GM12864 (cell line): ENCODE results near the gene SLC39A7.

ENCODE experiments used
- DNase-seq: peaks from one replicate; pipeline ENCODE4 v3.0.0-alpha.2; 2011; ENCODE audit warnings: low read depth
- H3K4me3 ChIP-seq: 2 replicates; pipeline ENCODE4 v1.5.1; 2011; ENCODE audit warnings: mild to moderate bottlenecking, low read depth, low read length, control low read depth
- TF ChIP-seq, protein P1 (sequence below): IDR thresholded peaks from 2 replicates; pipeline ENCODE4 v1.5.1; 2011; ENCODE audit warnings: low read depth, mild to moderate bottlenecking, moderate library complexity, low read length, control low read depth, inconsistent platforms; ENCODE audit errors: missing control alignments

Gene SLC39A7

DNA sequence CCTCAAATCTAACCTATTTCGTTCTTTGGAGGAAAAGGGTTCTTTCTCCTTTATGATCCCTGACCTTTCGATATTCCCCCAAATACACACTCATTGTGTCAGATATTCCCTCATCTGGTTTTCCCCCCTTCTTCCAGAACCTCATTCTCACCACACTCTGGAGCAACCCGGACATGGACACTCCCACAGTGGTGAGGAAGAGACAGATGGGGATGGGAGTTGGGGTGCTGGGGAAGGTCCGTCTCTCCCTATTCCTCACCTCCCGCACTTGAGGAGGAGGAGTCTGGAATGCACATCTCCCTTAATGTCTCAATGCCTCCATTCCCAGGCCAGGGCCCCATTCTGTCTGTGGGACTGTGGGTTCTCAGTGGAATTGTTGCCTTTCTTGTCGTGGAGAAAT, 1.3 kb downstream of the SLC39A7 start:
- no peak for DNase-seq

DNA sequence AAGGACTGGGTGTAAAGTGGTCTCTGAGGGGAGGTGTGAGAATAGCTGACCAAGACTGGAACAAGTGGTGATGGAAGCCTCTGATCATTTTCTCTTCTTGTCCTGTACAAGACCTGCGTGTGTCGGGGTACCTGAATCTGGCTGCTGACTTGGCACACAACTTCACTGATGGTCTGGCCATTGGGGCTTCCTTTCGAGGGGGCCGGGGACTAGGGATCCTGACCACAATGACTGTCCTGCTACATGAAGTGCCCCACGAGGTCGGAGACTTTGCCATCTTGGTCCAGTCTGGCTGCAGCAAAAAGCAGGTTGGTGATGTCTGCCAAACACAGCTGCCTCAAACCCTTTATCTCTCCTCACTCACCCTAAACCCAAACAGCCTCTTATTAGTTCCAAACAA, 2.1 kb downstream of the SLC39A7 start:
- TF ChIP-seq, protein P1, sequence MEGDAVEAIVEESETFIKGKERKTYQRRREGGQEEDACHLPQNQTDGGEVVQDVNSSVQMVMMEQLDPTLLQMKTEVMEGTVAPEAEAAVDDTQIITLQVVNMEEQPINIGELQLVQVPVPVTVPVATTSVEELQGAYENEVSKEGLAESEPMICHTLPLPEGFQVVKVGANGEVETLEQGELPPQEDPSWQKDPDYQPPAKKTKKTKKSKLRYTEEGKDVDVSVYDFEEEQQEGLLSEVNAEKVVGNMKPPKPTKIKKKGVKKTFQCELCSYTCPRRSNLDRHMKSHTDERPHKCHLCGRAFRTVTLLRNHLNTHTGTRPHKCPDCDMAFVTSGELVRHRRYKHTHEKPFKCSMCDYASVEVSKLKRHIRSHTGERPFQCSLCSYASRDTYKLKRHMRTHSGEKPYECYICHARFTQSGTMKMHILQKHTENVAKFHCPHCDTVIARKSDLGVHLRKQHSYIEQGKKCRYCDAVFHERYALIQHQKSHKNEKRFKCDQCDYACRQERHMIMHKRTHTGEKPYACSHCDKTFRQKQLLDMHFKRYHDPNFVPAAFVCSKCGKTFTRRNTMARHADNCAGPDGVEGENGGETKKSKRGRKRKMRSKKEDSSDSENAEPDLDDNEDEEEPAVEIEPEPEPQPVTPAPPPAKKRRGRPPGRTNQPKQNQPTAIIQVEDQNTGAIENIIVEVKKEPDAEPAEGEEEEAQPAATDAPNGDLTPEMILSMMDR, result no peak
- H3K4me3 ChIP-seq, result no peak overlapping the region

More for the DNA sequence above, 1.3 kb downstream of the SLC39A7 start:
- TF ChIP-seq, protein P1, result no peak
- H3K4me3 ChIP-seq, result peak overlapping the region; percentile 93

DNA sequence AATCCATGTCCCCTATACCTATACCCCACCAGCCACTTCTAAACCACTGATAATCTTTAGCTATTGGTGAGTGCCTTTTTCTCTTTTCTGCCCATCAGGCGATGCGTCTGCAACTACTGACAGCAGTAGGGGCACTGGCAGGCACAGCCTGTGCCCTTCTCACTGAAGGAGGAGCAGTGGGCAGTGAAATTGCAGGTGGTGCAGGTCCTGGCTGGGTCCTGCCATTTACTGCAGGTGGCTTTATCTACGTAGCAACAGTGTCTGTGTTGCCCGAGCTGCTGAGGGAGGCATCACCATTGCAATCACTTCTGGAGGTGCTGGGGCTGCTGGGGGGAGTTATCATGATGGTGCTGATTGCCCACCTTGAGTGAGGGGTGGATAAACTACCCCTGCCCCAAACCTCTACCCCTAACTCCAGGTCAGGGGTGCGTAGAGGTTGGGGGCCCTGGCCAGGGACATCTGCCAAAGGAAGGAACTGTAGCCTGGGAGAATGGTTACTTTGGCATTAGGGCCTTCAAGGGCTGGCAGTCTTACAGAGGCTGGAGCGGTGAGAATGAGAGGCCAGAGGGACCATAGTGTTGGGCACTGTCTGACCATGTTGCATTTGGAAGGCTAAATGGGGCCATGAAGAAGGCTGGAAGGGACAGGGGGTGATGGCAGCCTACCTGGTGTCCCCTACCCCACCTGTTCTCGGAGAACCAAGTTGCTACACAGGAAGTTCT, 2.9 kb downstream of the SLC39A7 start:
- TF ChIP-seq, protein P1, result no peak
- no peak overlapping the region; the same call in 1 of the 2 replicates for H3K4me3 ChIP-seq

More for the DNA sequence above, 2.1 kb downstream of the SLC39A7 start:
- no peak for DNase-seq

DNA sequence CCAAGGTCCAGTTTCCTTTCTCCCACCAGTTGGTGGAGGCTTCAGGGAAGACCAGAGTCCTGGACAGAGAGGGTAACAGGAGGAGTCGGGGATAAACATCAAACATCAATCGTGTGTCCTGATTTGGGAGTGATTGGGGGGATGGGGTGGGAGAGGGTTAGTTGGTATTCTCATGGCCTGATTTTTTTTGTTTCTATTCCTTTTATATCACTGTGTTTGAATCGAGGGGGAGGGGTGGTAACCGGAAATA, 3.4 kb downstream of the SLC39A7 start:
- TF ChIP-seq, protein P1, result no peak
- no peak overlapping the region; the same call in 1 of the 2 replicates for H3K4me3 ChIP-seq
- DNase-seq, result no peak

More for the DNA sequence above, 2.9 kb downstream of the SLC39A7 start:
- no peak for DNase-seq

DNA sequence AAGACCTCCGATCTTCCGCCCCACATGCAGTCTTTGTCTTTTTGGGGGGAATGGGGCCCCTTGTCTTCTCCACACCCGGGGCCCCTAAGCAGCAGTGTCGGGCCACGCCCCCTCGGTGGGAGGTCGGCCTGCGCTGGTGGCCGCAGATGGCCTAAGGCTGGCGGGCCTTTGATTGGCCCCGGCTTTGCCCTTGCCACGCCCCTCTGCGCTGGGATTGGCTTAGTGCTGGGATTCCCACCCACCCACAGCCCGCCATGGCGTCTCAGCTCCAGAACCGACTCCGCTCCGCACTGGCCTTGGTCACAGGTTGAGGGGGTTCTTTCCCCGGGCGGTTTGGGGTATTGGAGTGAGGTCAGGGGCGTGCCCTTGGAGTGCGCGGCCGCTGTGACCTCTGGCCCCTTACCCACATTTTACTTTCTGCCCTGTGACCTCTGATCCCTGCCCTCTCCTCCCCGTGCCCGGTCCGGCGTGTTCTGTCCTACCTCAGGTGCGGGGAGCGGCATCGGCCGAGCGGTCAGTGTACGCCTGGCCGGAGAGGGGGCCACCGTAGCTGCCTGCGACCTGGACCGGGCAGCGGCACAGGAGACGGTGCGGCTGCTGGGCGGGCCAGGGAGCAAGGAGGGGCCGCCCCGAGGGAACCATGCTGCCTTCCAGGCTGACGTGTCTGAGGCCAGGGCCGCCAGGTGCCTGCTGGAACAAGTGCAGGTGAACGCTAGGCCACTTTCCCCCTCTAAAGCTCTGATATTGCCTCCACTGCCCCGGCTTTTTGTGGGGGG, 3.9 kb downstream of the SLC39A7 start, which contains the start of gene HSD17B8:
Gene HSD17B8, plus strand, starts transcription at position 241 of the 776 bp plus-strand sequence. Its CDS starts 14 bp downstream, at position 255.
- DNase-seq, result no peak
- TF ChIP-seq, protein P1, result no peak
- H3K4me3 ChIP-seq, result peak within 1 kb of the TSS; percentile 81

DNA sequence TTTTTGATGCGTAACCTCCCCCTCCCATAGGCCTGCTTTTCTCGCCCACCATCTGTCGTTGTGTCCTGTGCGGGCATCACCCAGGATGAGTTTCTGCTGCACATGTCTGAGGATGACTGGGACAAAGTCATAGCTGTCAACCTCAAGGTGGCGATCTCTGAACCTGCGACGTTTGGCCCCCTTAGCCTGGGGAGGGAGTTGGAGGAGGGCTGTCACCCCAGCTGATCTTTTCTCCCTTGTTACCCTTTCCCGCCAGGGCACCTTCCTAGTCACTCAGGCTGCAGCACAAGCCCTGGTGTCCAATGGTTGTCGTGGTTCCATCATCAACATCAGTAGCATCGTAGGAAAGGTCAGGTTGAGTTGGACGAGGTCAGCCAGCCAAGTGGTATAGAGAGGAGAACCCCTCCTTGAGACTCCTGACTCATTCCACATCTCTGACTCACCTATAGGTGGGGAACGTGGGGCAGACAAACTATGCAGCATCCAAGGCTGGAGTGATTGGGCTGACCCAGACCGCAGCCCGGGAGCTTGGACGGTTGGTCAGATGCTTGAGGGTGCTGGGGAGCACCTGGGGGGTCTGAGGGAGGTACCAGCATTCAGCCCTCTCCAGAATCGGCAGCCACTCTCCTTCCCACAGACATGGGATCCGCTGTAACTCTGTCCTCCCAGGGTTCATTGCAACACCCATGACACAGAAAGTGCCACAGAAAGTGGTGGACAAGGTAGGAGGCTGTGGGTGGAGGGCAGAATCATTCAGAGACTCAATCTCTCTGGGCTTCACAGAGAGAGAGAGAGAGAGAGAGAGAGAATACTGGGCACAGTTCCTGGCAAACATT, 4.7 kb downstream of the SLC39A7 start:
- H3K4me3 ChIP-seq, result peak overlapping the region; percentile 81
- TF ChIP-seq, protein P1, result peak; percentile 31
- DNase-seq, result no peak
